Purkinje cell (primary cell): ENCODE measurements around the gene TMPRSS12. TPM values are rescaled to one million over a fixed set of nuclear protein-coding genes. Genes with fewer than 3 reads are reported as not detected.

Experiments used
- polyA plus RNA-seq: library from polyadenylated mRNA; unstranded; fragments of >200 nt; fragmentation: Nextera tagmentation; gene quantifications from 2 replicates; pipeline ENCODE4 v1.2.1, GENCODE V29; 2014

The TMPRSS12 gene
- polyA plus RNA-seq, result 0.73 TPM in 1 of 2 replicates, not detected in the other

GRCh38 chr12:50842637-50843493, at the start of gene TMPRSS12:
TMPRSS12 (plus strand) TSS chr12:50842926; CDS start chr12:50842965, 39 bp downstream.

Other genes with a start within 250 kb of the TMPRSS12 start
- 9.5 and 13.3 TPM in 2 replicates for gene ATF1, start 78.8 kb upstream of the TMPRSS12 start, polyA plus RNA-seq
- gene HIGD1C, start 109.6 kb downstream of the TMPRSS12 start, polyA plus RNA-seq, result not detected in 2 replicates
- 38.0 and 52.9 TPM in 2 replicates for gene SLC11A2, start 183.5 kb downstream of the TMPRSS12 start, polyA plus RNA-seq
- gene LETMD1, start 205.4 kb downstream of the TMPRSS12 start, polyA plus RNA-seq, result 36.8 and 37.9 TPM in 2 replicates
- gene CSRNP2, start 240.7 kb downstream of the TMPRSS12 start, polyA plus RNA-seq, result 37.9 and 39.7 TPM in 2 replicates